Stimulated activated CD4-positive, alpha-beta T cell treated with anti-CD3 and anti-CD28 coated beads, Interleukin-1b, Interleukin-23, amount 100 ng/mL, for 1 hour (primary cell): ENCODE measurements around the gene DAB2IP.
"Not testable (repeated sequence)": the region's sequence is repeated elsewhere in the genome, so short reads cannot be mapped to it uniquely, and the experiment has no call there.

Experiments
- DNase-seq, 2 donors: peaks; one replicate each; pipeline ENCODE4 v3.0.0-alpha.2; 2020; ENCODE audit warnings: low read depth in 2 of 2

DAB2IP gene

DNA sequence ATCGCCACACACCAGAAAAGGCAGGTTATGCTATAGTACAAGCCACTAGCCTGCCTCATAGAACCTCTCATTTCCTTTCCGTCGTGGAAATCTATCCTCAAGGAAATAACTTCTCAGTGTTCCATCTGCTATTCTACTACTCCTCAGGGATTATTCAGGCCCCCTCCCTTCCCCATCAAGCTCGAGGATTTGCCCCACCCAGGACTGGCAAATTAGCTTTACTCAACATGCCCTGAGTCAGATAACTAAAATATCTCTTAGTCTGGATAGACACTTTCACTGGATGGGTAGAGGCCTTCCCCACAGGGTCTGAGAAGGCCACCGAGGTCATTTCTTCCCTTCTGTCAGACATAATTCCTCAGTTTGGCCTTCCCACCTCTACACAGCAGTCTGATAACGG, 142.9 kb downstream of the DAB2IP start:
- not testable (repeated sequence) for DNase-seq

DNA sequence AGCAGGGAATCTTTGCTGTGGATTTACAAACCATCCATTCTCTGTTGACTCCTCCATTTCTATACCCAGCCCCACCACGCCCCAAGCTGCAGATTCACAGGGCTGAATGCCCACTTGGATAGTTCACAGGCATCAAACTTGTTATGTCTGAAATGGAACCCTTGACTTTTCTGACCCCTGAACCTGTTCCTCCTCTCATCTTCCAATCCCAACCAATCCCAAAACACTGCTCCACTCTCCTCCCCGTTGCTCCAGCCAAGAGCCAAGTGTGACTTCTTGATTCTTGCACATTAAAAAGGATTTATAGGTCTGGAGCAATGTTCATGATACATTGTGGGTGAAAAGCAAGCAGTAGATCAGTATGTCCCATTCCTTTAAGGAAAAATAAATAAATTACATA, 145.6 kb downstream of the DAB2IP start:
- no peak for DNase-seq

GRCh38 chr9:121798941-121799340, 147.5 kb downstream of the DAB2IP start:
- DNase-seq: no peak

GRCh38 chr9:121800376-121800775, 148.9 kb downstream of the DAB2IP start:
- no peak for DNase-seq

GRCh38 chr9:121801579-121801978, 150.1 kb downstream of the DAB2IP start:
- DNase-seq: no peak

DNA sequence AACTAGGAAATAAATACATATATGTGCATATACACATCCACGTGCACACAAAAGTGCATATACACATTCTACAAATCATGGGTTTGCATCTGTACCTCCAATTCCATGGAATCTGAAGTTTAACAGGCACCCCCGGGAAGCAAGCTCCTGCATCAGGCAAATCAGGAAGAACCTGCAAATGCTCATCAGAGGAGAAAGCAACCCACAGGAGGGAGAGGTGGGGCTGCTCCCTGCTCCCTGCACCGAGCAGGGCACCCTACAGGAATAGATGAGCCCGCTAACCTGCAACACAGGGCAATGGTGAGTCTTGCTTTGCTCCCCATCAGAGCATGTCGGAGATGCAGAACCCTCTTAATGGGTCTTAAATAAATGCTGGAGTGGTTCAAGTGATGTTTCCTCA, 151.3 kb downstream of the DAB2IP start:
- DNase-seq: no peak

DNA sequence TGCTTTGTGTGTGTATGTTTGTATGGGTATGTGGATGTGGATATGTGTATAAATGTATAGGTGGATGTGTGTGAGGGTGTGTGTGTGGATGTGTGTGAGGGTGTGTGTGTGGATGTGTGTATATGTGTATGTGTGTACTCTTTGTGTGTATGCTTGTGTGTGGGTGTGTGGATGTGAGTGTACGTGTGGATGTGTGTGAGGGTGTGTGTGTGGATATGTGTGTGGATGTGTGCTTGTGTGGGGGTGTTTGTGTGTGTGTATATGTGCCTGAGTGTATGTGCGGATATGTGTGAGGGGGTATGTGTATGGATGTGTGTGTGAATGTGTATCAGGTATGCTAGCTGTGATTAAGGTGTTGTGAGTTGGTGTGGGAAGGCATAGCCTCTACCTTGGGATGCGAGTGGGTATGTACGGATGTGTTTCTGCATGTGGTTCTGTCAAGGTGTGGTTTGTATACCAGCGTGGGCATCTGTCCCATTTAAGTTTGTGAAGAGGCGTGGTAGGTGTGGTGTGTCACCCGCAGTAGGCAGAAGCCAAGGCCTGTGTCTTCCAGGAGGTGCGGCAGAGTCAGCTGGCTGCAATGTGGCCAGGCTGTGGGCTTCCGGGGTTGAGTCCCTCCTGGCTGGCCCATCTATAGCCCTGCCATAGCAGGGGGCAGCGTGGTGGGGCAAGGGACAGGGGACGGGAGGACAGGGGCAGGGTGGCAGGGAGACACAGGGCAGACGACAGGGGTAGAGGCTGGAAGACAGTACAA, 155.8 kb downstream of the DAB2IP start:
- DNase-seq: no peak

GRCh38 chr9:121807823-121808278, 156.4 kb downstream of the DAB2IP start:
- no peak for DNase-seq

DNA sequence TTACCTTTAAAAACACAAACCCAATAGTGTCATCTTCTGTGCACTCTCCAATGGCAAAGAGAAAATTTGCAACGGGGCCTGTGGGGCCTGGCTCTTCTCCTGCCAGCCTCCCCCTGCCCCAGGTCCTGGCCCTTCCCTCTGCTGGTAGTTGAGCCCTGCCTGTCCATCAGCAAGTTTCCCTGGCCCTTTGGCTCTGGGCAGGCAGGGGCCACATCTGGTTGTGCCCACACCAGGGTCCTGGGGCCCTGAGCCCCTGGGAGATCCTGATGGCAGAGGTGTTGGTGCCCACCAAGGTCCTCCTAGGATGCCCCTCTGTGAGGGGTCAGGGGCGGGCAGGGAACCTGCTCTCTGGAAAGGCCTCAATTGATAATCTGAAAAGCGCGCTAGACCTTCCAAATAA, 157.3 kb downstream of the DAB2IP start:
- no peak for DNase-seq

- no peak for DNase-seq
Observed at GRCh38 chr9:121809356-121810050, 158.1 kb downstream of the DAB2IP start.

DNA sequence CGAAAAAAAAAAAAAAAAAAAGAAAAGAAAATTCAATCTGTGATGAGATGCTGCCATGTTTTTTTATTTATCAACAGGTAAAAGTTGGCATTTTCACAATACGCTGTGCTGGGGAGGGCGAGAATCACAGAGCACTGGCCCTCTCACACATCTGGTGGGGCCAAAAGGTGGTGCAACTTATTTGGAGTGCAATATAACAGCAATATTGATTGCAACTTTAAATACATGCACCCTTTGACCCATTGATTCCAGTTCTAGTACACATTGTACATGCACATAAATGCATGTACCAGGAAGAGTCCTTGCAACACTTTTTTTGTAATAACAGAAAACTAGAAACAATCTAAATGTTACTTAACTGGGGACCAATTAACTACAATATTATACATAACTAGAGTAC, 159.1 kb downstream of the DAB2IP start:
- DNase-seq: no peak

DNA sequence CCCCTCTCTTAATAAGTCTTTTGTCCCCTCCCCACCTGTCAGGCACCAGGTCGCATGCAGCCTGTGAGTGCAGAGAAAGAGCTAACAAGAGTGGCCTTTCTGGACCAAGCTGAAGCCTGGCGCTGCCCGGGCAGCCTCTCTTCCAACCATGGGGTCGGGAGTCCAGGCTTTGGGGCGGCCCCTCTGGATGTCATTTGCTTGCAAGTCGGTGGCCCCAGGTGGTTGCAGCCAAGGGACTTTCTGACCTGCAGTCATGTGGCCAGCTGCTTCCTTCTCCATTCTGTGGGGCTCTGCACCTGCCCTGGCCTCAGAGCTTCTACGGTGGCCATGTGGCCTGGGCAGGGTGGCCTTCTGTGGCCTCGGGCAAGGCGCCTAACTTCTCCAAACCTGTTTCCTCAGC, 159.7 kb downstream of the DAB2IP start:
- no peak for DNase-seq

- no peak for DNase-seq
Observed at GRCh38 chr9:121811751-121812150, 160.3 kb downstream of the DAB2IP start.

DNA sequence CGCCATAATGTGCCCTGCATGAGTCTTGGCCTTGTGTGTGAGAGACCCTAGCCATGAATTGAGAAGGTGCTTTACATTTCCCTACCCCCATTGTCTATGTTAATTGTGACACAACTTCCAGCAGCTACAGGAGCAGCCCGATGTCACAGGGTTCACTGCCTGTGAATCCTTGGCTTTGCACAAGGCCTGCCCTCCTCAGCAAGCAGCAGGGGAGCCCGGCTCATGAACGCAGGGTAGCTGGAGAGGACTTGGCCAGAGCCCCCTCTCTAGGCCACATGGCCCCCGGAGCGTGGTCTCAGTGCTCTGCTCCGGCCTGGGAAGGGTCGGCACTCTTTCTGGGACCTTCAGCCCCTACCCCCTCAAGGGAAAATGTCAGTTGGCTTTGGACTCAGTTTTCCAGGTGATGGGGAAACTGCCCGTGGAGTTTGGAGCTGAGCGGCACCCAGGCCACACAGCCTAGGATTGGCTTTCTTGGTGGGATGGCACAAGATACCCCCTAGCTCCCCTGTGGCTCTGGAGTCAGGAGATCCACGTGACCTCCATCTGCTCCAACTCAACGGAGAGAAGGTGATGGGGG, 160.8 kb downstream of the DAB2IP start:
- no peak for DNase-seq

DNA sequence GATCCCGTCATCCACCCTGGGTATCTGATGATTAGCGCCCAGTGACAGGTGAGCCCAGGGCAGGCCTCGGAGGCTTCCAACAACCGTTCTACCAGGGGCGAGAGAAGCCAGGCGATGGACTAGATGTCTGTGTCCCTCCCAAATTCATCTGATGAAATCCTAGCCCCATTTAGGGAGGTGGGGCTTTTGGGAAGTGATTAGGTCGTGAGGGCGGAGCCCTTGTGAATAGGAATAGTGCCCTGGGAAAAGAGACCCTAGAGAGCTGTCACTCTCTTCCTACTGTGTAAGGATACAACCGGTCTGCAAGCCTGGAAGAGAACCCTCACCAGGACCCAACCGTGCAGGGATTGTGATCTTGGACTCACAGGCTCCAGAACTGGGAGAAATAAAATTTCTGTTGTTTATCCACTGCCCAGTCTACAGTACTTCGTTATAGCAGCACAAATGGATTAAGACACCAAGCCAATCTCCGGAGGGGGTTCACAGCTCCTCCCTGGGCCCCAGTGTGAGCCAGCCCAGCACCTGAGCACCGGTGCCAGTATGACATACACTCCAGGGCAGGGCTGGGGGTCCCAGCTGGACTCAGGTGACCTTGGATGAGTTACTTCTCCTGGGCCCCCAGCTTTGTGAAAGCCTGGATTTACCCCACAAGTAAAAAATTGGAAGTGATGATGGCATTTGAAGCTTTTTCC, 162.2 kb downstream of the DAB2IP start:
- DNase-seq: no peak

- no peak for DNase-seq
Observed at GRCh38 chr9:121814594-121814993, 163.2 kb downstream of the DAB2IP start.

- DNase-seq: no peak
Observed at GRCh38 chr9:121815084-121815483, 163.7 kb downstream of the DAB2IP start.

GRCh38 chr9:121815546-121816448, 164.4 kb downstream of the DAB2IP start:
- DNase-seq: no peak

DNA sequence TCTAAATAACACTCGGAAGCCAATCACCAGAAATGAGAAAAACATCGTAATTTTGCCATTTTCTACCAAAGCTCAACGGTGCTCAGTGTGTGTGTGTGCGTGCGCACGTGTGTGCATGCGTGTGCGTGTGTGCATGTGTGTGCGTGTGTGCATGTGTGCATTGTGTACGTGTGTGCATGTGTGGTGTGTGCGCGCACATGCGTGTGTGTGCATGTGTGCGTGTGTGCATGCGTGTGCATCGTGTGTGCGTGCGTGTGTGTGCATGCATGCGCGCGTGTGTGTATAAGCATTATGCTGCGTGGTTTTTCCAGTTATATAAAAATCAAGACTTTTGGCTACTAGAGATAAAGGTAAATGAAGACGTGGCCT, 165.0 kb downstream of the DAB2IP start:
- DNase-seq: no peak

DNA sequence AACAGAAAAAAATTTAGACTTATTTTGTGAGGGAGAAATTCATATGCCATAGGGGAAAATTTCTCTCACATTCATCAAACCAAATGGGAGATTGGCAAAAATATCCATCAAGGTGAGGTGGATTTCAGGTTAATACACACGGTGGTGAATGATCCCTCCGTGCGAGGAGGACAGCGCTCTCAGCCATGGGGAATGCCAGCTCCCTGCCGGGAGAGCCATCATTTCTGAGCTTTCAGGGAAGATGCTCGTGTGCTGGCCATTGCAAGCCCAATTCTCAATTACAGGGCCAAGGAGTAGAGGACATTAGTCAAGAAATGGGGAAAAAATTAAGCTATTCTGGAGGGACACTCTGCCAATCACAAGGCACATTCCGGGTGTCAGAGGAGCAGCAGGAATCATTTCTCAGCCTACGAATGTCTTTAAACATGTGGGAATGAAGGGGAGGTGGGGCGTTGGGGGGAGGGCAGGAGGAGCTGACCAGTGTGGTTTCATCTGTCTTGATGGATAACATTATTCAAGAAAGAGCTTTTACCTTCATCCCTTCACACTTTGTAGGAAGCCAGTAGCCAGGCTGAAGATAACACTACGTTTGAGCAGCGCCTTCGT, 165.5 kb downstream of the DAB2IP start:
- no peak for DNase-seq

DNA sequence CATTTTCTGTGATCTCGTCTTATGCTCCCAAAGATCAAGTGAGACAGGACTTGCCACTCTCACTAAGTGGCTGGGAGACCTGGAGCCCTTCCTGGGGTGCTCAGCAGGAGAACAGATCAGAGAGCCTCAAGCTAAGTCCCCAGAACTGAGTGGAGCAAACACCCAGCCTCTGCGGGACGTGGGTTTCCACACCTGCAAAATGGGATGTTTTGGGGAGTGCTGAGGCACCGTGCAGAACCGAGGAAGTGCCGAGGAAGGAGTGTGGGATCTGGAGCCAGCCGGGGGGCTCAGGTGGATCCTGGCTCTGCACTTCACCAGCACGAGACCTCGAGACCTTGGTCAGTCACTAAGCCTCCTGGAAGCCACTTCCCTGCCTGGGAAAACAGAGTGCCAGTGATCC, 166.0 kb downstream of the DAB2IP start:
- no peak for DNase-seq
